A549 treated with DMSO at 1 μM for 4 hours (cell line): ENCODE data around the gene LGMN. TPM values are rescaled to one million over a fixed set of nuclear protein-coding genes. Genes with fewer than 3 reads are reported as not detected.

Experiments
- total RNA-seq: library from RNA; stranded (reverse); fragments of 200-300 nt; extraction: Qiagen RNA extraction; gene quantifications from 5 replicates; pipeline ENCODE4 v1.2.3, GENCODE V29; 2022; ENCODE audit warnings: low read depth

Gene LGMN
- total RNA-seq: 55.6 to 63.3 TPM (median 60.1 TPM) in 5 replicates

DNA sequence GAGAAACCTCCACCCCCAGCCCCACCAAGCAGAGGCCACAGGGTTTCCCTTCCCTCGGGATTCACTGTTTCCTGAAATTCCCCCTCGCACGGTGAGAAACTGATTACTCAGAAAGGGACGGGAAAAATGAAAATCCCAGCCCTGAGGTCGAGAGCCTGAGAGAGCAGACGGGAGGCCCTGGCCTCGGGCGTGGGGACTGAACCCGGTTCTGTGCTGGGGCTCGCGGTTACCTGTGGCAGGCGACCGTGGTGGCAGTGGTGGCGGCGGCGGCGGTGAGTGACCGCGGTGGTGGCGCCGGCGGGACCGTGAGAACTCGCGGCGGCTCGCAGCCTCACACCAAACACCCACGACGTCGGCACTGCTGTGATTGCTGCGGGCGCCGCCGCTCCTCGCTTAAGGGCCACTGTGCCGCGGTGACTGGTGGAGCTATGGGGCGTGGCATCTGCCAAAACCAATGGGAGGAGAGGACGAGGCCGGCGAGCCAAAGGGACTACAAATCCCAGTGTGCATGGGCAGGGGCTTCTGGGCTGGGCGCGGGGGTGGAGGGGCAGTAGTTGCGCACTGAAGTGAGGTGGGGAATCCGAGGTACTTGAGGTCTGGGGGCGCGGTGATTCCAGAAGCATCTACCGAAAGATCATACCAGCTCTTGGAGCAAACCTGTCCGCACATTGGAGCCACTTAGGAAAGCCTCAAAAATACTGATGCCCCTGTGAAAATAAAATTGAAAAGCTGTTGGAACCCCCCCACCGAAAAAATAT lies at the start of gene LGMN:
LGMN (minus strand) TSS at position 369 of the 758 bp plus-strand sequence. CDS start 15,841 bp downstream, outside the sequence.

DNA sequence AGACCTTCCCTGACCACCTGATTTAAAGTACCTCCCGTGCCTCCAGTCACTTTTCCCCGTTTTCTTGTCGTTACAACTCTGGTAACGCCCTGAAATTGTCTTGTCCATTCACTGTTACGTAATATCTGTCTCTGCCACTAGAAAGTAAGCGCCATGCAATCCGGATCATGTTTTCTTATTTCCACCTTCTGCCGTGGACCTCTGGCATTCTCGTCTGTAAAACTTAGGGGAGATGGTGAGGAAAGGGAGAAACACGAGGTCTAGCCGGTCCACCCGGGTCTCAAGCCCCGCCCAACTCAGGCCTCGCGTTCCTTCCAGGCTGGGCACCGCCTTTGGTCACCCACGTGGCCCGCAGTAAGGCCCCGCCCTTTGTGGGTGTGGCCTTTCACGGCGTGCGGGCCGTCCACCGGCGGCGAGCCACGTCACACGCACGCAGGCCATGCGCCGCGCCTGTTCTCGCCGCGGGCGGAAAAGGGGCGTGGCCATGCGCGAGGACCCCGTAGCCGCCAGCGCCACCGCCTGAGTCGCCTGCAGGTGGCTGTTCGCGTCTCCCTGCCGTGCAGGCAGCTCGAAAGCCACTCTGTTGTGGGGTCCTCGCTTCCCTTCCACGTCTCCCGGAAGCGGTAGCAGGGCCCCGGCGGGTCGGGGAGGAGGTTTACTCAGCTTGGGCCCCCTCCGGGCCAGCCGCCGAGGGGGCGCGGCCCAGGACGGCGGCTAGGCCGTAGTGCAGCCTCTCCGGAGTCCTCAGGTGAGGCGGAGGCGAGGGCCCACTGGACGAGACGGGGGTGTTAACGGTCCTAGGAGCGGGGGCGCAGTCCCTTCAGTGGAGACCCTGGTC lies 45.5 kb upstream of the LGMN start, which contains the start of gene GOLGA5:
GOLGA5 (plus strand) TSS at position 597 of the 838 bp plus-strand sequence. CDS start 3,133 bp downstream, outside the sequence.

Other genes starting within 250 kb of the LGMN start
- 21.6 to 27.3 TPM (median 25.1 TPM) in 5 replicates for gene RIN3, start 234.8 kb downstream of the LGMN start, total RNA-seq
- gene GOLGA5, start 45.7 kb upstream of the LGMN start, total RNA-seq: 22.9 to 31.6 TPM (median 28.5 TPM) in 5 replicates
- 0.91 to 2.0 TPM (median 1.8 TPM) in 5 replicates for gene CHGA, start 174.5 kb upstream of the LGMN start, total RNA-seq